A673 (cell line): ENCODE data around the gene CPNE5. TPM values are rescaled to one million over a fixed set of nuclear protein-coding genes. Genes with fewer than 3 reads are reported as not detected.

ENCODE experiments used
- BruUV-seq: library from RNA; stranded (reverse); fragments of 400-500 nt; replicated peaks from 2 replicates; lab custom pipeline; 2021; lab: Mats Ljungman, UMichigan
- CTCF ChIA-PET: fragments of 300-600 bp; sonication (Branson Sonifier 250); formaldehyde crosslinking; loops from one replicate; lab custom pipeline; 2022; ENCODE audit warnings: antibody characterized with exemption; lab: Charles Lee
- POLR2A ChIA-PET: fragments of 300-600 bp; sonication (Branson Sonifier 250); formaldehyde crosslinking; loops from one replicate; lab custom pipeline; 2022; ENCODE audit warnings: antibody characterized with exemption; ENCODE audit not compliant: low non-redundant PET; lab: Charles Lee
- DNase-seq: peaks from one replicate; pipeline ENCODE4 v3.0.0-alpha.2; 2015; ENCODE audit warnings: low spot score
- H3K27ac ChIP-seq: fragments of 200-600 bp; sonication (generic); 2 replicates; pipeline ENCODE4 v1.5.1; 2016; ENCODE audit warnings: mixed run types, low read depth, mild to moderate bottlenecking, mixed read lengths, antibody characterized with exemption, low read length; ENCODE audit not compliant: poor library complexity, severe bottlenecking
- H3K27me3 ChIP-seq: fragments of 200-600 bp; sonication (generic); replicated peaks from 2 replicates; pipeline ENCODE4 v1.6.1; 2017; ENCODE audit warnings: mixed run types, low read depth, mild to moderate bottlenecking, mixed read lengths, antibody characterized with exemption, low read length; ENCODE audit not compliant: insufficient read depth, poor library complexity
- H3K36me3 ChIP-seq: fragments of 200-600 bp; sonication (generic); 2 replicates; pipeline ENCODE4 v1.6.1; 2016; ENCODE audit warnings: mixed run types, mild to moderate bottlenecking, mixed read lengths, antibody characterized with exemption, low read length; ENCODE audit not compliant: insufficient read depth, poor library complexity, severe bottlenecking
- H3K4me1 ChIP-seq: fragments of 200-600 bp; sonication (generic); 2 replicates; pipeline ENCODE4 v1.6.1; 2017; ENCODE audit warnings: mixed run types, mild to moderate bottlenecking, mixed read lengths, antibody characterized with exemption, low read length; ENCODE audit not compliant: insufficient read depth, poor library complexity, severe bottlenecking
- H3K4me3 ChIP-seq: fragments of 200-600 bp; sonication (generic); 2 replicates; pipeline ENCODE4 v1.5.1; 2016; ENCODE audit warnings: low read depth, mixed run types, mild to moderate bottlenecking, mixed read lengths, low read length; ENCODE audit not compliant: poor library complexity, severe bottlenecking
- H3K9me3 ChIP-seq: fragments of 200-600 bp; sonication (generic); 2 replicates; pipeline ENCODE4 v1.6.1; 2016; ENCODE audit warnings: mixed run types, low read depth, mild to moderate bottlenecking, mixed read lengths, antibody characterized with exemption, low read length; ENCODE audit not compliant: poor library complexity, severe bottlenecking
- CTCF ChIP-seq: fragments of 300-800, 200-600 bp; sonication (generic); conservative IDR thresholded peaks from 2 replicates; pipeline ENCODE4 v1.5.1; 2017; ENCODE audit warnings: low read depth, mild to moderate bottlenecking, antibody characterized with exemption, low read length, moderate library complexity, mixed read lengths
- EZH2 ChIP-seq: fragments of 200-600 bp; sonication (generic); IDR thresholded peaks from 2 replicates; pipeline ENCODE4 v1.6.1; 2017; ENCODE audit warnings: borderline replicate concordance, low read depth, mild to moderate bottlenecking, mixed read lengths, antibody characterized with exemption, low read length; ENCODE audit not compliant: poor library complexity, severe bottlenecking
- intact Hi-C: fragments of 100-400 bp; cut with micrococcal nuclease; formaldehyde crosslinking; loops from one replicate; pipeline ENCODE4 v1.10.0; 2022; ENCODE audit not compliant: unreplicated experiment
- total RNA-seq: library from RNA; stranded (reverse); gene quantifications from 2 replicates; pipeline ENCODE4 v1.2.3, GENCODE V29; 2021

Gene CPNE5
- total RNA-seq, 1 experiment from 2014 or later = 0.13 TPM

DNA sequence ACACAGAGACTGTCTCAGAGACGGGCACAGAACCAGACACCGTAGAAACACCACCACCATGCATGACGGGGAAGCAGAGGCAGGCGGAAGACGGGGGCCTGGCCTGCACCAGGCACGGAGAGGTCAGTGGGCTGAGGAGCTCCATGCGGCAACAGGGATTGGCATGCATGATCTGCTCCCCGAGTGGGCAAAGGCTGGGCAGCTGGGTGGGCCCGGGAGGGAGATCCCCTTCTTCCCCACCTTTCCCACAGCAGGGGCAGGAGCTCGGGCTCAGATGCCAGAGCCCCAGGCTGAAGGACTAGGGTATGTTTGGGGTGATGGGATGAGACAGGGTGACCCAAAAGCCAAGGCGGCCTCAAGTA is 98.4 kb downstream of the CPNE5 start:
- Histone ChIP-seq H3K36me3 (no peaks in the 10 kb centered on the region), H3K9me3 (no peaks in the 10 kb centered on the region), H3K4me1 (no peaks in the 10 kb centered on the region), H3K27ac (no peak overlapping the region), H3K4me3 (no peak overlapping the region), H3K27me3 (no peaks in the 10 kb centered on the region)
- BruUV-seq = no TSS peak
- ChIA-PET POLR2A (no interaction called here), CTCF (no interaction called here)
- DNase-seq = no peak
- intact Hi-C loops = no loop called here
- TF ChIP-seq EZH2 (no peak), CTCF (no peak)

- Histone ChIP-seq H3K36me3 (no peaks in the 10 kb centered on the region), H3K9me3 (no peaks in the 10 kb centered on the region), H3K27me3 (no peaks in the 10 kb centered on the region), H3K4me1 (no peaks in the 10 kb centered on the region), H3K4me3 (no peak overlapping the region), H3K27ac (no peak overlapping the region)
- TF ChIP-seq EZH2 = no peak
- BruUV-seq = no TSS peak
- no peak for DNase-seq
- intact Hi-C loops = no loop called here
- CTCF ChIA-PET = no interaction called here
- POLR2A ChIA-PET = no interaction called here
Measured at GRCh38 chr6:36739947-36740817, 99.1 kb downstream of the CPNE5 start.

DNA sequence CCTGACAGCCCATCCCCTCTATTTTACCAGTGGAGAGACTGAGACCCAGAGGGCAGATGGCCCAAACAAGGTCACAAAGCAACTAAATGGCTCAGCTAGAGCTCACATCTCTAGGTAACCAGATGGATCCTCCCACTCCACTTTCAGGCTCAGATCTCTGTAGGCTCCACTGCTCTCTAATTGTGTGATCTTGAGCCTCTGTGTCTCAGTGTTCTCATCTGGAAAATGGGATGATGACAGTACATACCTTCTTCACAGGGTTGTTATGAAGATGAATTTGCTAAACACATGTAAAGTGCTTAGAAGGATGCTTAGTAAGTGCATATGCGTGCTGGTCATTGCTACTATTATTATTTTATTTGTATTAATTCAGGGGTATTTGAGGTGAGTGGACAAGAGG is 101.1 kb downstream of the CPNE5 start:
- no peaks in the 10 kb centered on the region for H3K36me3 ChIP-seq
- BruUV-seq = no TSS peak
- ChIA-PET POLR2A (no interaction called here), CTCF (no interaction called here)
- TF ChIP-seq CTCF (no peak), EZH2 (no peak)
- H3K4me3 ChIP-seq = no peak overlapping the region
- intact Hi-C loops = no loop called here
- DNase-seq = no peak
- no peaks in the 10 kb centered on the region for H3K4me1 ChIP-seq
- H3K9me3 ChIP-seq = no peaks in the 10 kb centered on the region
- no peaks in the 10 kb centered on the region for H3K27me3 ChIP-seq
- no peak overlapping the region for H3K27ac ChIP-seq
